Fibroblast of lung (primary cell): ENCODE results near the gene ZNF598.

ENCODE experiments used
- CTCF ChIP-seq, 2 donors: IDR thresholded peaks in 1 of 2; conservative IDR thresholded peaks in 1 of 2; 1 replicate in 1 of 2; 2 replicates in 1 of 2; pipeline ENCODE4 v1.5.1; 2011 to 2012; ENCODE audit warnings: low read length in 2 of 2, control low read depth in 1 of 2, inconsistent platforms in 1 of 2, low read depth in 1 of 2, mild to moderate bottlenecking in 1 of 2
- EZH2 ChIP-seq: IDR thresholded peaks from 2 replicates; pipeline ENCODE4 v1.5.1; 2012; ENCODE audit warnings: low read length, control low read depth, mild to moderate bottlenecking; ENCODE audit errors: missing control alignments

GRCh38 chr16:2015947-2016208 is 6.3 kb upstream of the ZNF598 start:
- no peak for TF ChIP-seq EZH2
- TF ChIP-seq CTCF (conservative IDR thresholded peaks at IDR 0.05 in 1 of 2, IDR thresholded peaks at IDR 0.05 in 1 of 2; ENCODE audit: low read depth in 1 of 2, low read length in 2 of 2), result no peak
